Activated CD4-positive, alpha-beta T cell treated with anti-CD3 and anti-CD28 coated beads for 36 hours (primary cell): ENCODE results near the gene CDH4. TPM values are rescaled to one million over a fixed set of nuclear protein-coding genes. Genes with fewer than 3 reads are reported as not detected.

Experiments used
- ATAC-seq: fragments of 200-7000 bp; cut with Tn5 transposase; one replicate; pipeline ENCODE4 v1.10.0; 2021; ENCODE audit warnings: mild to moderate bottlenecking, moderate library complexity
- CTCF ChIA-PET: fragments of 350-600 bp; sonication (Branson Sonifier 250); formaldehyde crosslinking; loops from one replicate; lab custom pipeline; 2021; ENCODE audit warnings: antibody characterized with exemption; lab: Charles Lee
- POLR2A ChIA-PET: fragments of 350-600 bp; sonication (Branson Sonifier 250); formaldehyde crosslinking; loops from one replicate; lab custom pipeline; 2021; ENCODE audit warnings: antibody characterized with exemption, inconsistent platforms; lab: Charles Lee
- DNase-seq: peaks from one replicate; pipeline ENCODE4 v3.0.0-alpha.2; 2020
- H3K27ac Mint-ChIP-seq: one replicate; pipeline ENCODE4 v1.8.0; 2021; ENCODE audit warnings: mixed read lengths
- H3K27me3 Mint-ChIP-seq: one replicate; pipeline ENCODE4 v1.8.0; 2021; ENCODE audit warnings: mixed read lengths
- H3K36me3 Mint-ChIP-seq: one replicate; pipeline ENCODE4 v1.8.0; 2021; ENCODE audit warnings: low read depth, mixed read lengths
- H3K4me1 Mint-ChIP-seq: one replicate; pipeline ENCODE4 v1.8.0; 2021; ENCODE audit warnings: mixed read lengths
- H3K4me3 Mint-ChIP-seq: one replicate; pipeline ENCODE4 v1.8.0; 2021; ENCODE audit warnings: mild to moderate bottlenecking, moderate library complexity, mixed read lengths
- H3K9me3 Mint-ChIP-seq: one replicate; pipeline ENCODE4 v1.8.0; 2021; ENCODE audit warnings: low read depth, mixed read lengths
- intact Hi-C, 2 experiments: fragments of 100-400 bp; cut with DNase I in 1 of 2; cut with micrococcal nuclease in 1 of 2; formaldehyde crosslinking; loops; one replicate each; pipeline versions ENCODE4 v1.14.2 to v1.15.1; 2022 to 2024; cut with DNase I, micrococcal nuclease
- total RNA-seq, 2 experiments: library from RNA; stranded (reverse); gene quantifications; one replicate each; pipeline ENCODE4 v1.2.3, GENCODE V29; 2021

CDH4 gene
- total RNA-seq, 2 experiments from 2014 or later = not detected

GRCh38 chr20:61295682-61296628 lies 43.9 kb downstream of the CDH4 start:
- Mint-ChIP-seq H3K4me3 (no peak overlapping the region), H3K36me3 (no peaks in the 10 kb centered on the region), H3K4me1 (no peaks in the 10 kb centered on the region), H3K9me3 (peaks cover 1% of the 10 kb centered on the region), H3K27me3 (no peaks in the 10 kb centered on the region), H3K27ac (no peak overlapping the region)
- POLR2A ChIA-PET = no interaction called here
- intact Hi-C loops = no loop called here
- ATAC-seq (no peak), DNase-seq (no peak)
- CTCF ChIA-PET = no interaction called here

DNA sequence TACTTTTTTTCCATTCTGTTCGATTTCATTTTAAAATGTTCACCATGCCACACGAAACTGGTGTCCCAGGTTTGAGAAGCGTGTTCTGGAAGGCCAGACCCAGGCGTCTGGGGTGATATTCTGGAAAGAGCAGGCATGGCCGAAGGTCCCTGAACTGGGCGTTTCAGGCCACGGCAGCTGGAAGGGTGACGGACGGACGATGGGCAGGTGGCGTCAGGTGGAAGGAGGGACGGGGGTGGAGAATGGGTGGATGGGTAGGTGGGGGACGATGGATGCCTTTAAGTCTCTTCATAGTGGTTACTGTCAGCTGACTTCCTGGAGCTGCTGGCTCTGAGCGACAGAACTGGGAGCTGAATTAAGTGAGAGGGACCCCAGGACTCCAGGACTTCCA lies 44.6 kb downstream of the CDH4 start:
- Mint-ChIP-seq H3K4me1 (no peaks in the 10 kb centered on the region), H3K9me3 (peaks cover 1% of the 10 kb centered on the region), H3K36me3 (no peaks in the 10 kb centered on the region), H3K27me3 (no peaks in the 10 kb centered on the region), H3K27ac (no peak overlapping the region), H3K4me3 (no peak overlapping the region)
- ChIA-PET CTCF (no interaction called here), POLR2A (no interaction called here)
- DNase-seq = no peak
- no peak for ATAC-seq
- intact Hi-C loops = no loop called here

- peaks cover 1% of the 10 kb centered on the region for H3K9me3 Mint-ChIP-seq
- H3K4me3 Mint-ChIP-seq = no peak overlapping the region
- intact Hi-C loops = no loop called here
- CTCF ChIA-PET = no interaction called here
- no peak overlapping the region for H3K27ac Mint-ChIP-seq
- no peaks in the 10 kb centered on the region for H3K27me3 Mint-ChIP-seq
- H3K36me3 Mint-ChIP-seq = no peaks in the 10 kb centered on the region
- no peaks in the 10 kb centered on the region for H3K4me1 Mint-ChIP-seq
- ATAC-seq (no peak), DNase-seq (no peak)
- POLR2A ChIA-PET = no interaction called here
Measured at GRCh38 chr20:61297491-61297890, 45.4 kb downstream of the CDH4 start.

GRCh38 chr20:61297986-61298385 lies 45.9 kb downstream of the CDH4 start:
- peaks cover 1% of the 10 kb centered on the region for H3K9me3 Mint-ChIP-seq
- intact Hi-C loops = no loop called here
- no peak overlapping the region for H3K4me3 Mint-ChIP-seq
- no peak for ATAC-seq
- no peak overlapping the region for H3K27ac Mint-ChIP-seq
- POLR2A ChIA-PET = no interaction called here
- no peaks in the 10 kb centered on the region for H3K27me3 Mint-ChIP-seq
- no peaks in the 10 kb centered on the region for H3K4me1 Mint-ChIP-seq
- no peak for DNase-seq
- CTCF ChIA-PET = no interaction called here
- no peaks in the 10 kb centered on the region for H3K36me3 Mint-ChIP-seq

- no peak overlapping the region for H3K27ac Mint-ChIP-seq
- DNase-seq (no peak), ATAC-seq (no peak)
- ChIA-PET POLR2A (no interaction called here), CTCF (no interaction called here)
- no peak overlapping the region for H3K4me3 Mint-ChIP-seq
- no peaks in the 10 kb centered on the region for H3K36me3 Mint-ChIP-seq
- no peaks in the 10 kb centered on the region for H3K27me3 Mint-ChIP-seq
- H3K4me1 Mint-ChIP-seq = no peaks in the 10 kb centered on the region
- H3K9me3 Mint-ChIP-seq = peaks cover 1% of the 10 kb centered on the region
- intact Hi-C loops = no loop called here
Measured at GRCh38 chr20:61298661-61299060, 46.6 kb downstream of the CDH4 start.

DNA sequence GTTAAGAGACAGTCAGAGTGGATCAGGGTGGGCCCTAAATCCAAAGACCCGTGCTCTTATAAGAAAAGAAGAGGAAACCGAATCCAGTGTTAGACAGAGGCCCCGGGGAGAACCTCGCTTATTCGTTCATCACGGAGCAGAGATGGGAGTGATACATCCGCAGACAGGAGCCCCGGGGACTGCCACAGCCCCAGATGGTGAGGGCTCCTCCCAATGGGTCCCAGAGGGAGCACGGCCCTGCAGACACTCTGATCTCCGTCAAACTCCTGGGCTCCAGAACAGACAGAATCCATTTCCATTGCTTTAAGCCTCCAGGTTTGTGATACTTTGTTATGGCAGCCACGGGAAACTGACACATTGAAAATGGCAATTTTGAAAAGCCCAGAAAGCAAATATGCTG lies 47.0 kb downstream of the CDH4 start:
- ATAC-seq (no peak), DNase-seq (no peak)
- no peaks in the 10 kb centered on the region for H3K4me1 Mint-ChIP-seq
- intact Hi-C loops = no loop called here
- no peak overlapping the region for H3K27ac Mint-ChIP-seq
- H3K27me3 Mint-ChIP-seq = no peaks in the 10 kb centered on the region
- no peaks in the 10 kb centered on the region for H3K36me3 Mint-ChIP-seq
- H3K4me3 Mint-ChIP-seq = no peak overlapping the region
- POLR2A ChIA-PET = no interaction called here
- H3K9me3 Mint-ChIP-seq = peaks cover 1% of the 10 kb centered on the region
- CTCF ChIA-PET = no interaction called here

- no peak for DNase-seq
- Mint-ChIP-seq H3K27ac (no peak overlapping the region), H3K27me3 (no peaks in the 10 kb centered on the region), H3K4me1 (no peaks in the 10 kb centered on the region), H3K4me3 (no peak overlapping the region), H3K36me3 (no peaks in the 10 kb centered on the region), H3K9me3 (peaks cover 1% of the 10 kb centered on the region)
- ChIA-PET CTCF (no interaction called here), POLR2A (no interaction called here)
- ATAC-seq = no peak
- intact Hi-C loops = no loop called here
Measured at GRCh38 chr20:61299618-61300017, 47.6 kb downstream of the CDH4 start.

GRCh38 chr20:61300293-61300692 lies 48.2 kb downstream of the CDH4 start:
- CTCF ChIA-PET = no interaction called here
- H3K27me3 Mint-ChIP-seq = no peaks in the 10 kb centered on the region
- ATAC-seq = no peak
- POLR2A ChIA-PET = no interaction called here
- H3K27ac Mint-ChIP-seq = no peak overlapping the region
- no peak for DNase-seq
- intact Hi-C loops = no loop called here
- H3K36me3 Mint-ChIP-seq = no peaks in the 10 kb centered on the region
- H3K4me3 Mint-ChIP-seq = no peak overlapping the region
- no peaks in the 10 kb centered on the region for H3K4me1 Mint-ChIP-seq
- H3K9me3 Mint-ChIP-seq = no peaks in the 10 kb centered on the region

GRCh38 chr20:61300709-61301108 lies 48.6 kb downstream of the CDH4 start:
- Mint-ChIP-seq H3K4me1 (no peaks in the 10 kb centered on the region), H3K9me3 (no peaks in the 10 kb centered on the region), H3K27ac (no peak overlapping the region), H3K36me3 (no peaks in the 10 kb centered on the region), H3K4me3 (no peak overlapping the region), H3K27me3 (no peaks in the 10 kb centered on the region)
- ChIA-PET POLR2A (no interaction called here), CTCF (no interaction called here)
- intact Hi-C loops = no loop called here
- ATAC-seq = no peak
- DNase-seq = no peak

DNA sequence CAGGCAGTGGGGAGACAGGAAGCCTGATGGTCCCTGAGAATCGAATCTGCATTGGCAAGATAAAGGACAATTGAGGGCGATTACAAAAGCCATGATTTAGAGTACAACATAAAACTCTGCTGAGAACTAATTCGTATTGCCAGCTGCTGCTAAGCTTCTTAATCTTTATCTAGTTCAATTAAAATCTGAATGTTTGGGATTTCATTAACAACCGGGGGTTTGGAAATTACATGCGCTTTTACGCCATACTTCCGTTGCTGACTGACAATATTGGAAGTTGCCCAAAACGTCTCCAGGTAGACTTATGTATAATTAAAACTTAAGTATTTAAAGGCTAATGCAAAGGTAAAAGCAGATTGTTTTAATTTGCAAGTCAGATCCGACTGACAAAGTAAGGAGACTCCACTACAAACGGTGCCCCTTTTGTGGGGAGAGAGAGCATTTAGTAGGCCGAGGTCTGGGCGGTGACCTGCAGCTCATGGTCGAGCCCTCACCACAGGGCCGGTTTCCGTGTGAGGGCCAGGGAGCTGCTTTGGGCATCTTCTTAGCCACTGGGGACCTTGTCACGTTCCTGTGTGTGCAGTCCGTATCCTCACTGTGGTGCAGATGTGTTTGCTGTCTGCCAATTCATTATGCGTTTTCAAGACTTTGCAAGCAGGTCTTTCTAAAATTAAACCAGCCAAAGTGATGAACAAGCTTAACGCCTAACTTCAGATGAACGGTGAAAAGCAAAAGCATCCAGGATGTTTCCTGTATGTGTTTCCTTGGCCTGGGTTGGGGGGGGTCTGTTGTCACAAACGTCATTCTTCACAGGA lies 49.9 kb downstream of the CDH4 start:
- no peaks in the 10 kb centered on the region for H3K36me3 Mint-ChIP-seq
- H3K4me3 Mint-ChIP-seq = no peak overlapping the region
- no peaks in the 10 kb centered on the region for H3K9me3 Mint-ChIP-seq
- no peak overlapping the region for H3K27ac Mint-ChIP-seq
- ATAC-seq (no peak), DNase-seq (no peak)
- POLR2A ChIA-PET = no interaction called here
- intact Hi-C loops = no loop called here
- CTCF ChIA-PET = interaction anchor here (0.6 kb wide), 1 partner anchor 44 kb away, joined by 3 read pairs; no protein-coding TSS in a partner anchor
- H3K27me3 Mint-ChIP-seq = no peaks in the 10 kb centered on the region
- no peaks in the 10 kb centered on the region for H3K4me1 Mint-ChIP-seq

GRCh38 chr20:61303217-61303616 lies 51.2 kb downstream of the CDH4 start:
- no peak overlapping the region for H3K4me3 Mint-ChIP-seq
- intact Hi-C loops = no loop called here
- H3K27me3 Mint-ChIP-seq = no peaks in the 10 kb centered on the region
- no peaks in the 10 kb centered on the region for H3K36me3 Mint-ChIP-seq
- CTCF ChIA-PET = no interaction called here
- H3K9me3 Mint-ChIP-seq = no peaks in the 10 kb centered on the region
- no peak for ATAC-seq
- no peak overlapping the region for H3K27ac Mint-ChIP-seq
- DNase-seq = no peak
- H3K4me1 Mint-ChIP-seq = no peaks in the 10 kb centered on the region
- POLR2A ChIA-PET = no interaction called here

DNA sequence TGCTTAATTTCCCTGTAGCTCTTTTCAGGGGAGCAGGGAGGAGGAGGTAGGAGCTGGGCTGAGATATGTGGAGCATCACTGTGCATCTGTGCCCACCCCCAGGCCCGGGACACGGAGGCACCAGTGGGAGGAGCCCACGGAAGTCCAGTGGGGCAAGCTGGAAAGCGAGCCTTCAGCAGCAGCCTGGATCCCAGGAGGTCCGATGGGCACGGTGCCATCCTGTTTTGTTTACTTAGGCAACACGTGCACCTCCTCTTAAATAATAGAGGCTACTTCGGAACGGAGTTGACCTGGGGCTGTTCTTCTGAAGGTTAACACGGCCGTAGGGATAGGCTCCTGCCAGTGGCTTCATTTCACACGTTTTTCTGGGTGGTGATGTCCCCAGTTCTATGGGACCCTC lies 51.6 kb downstream of the CDH4 start:
- intact Hi-C loops = no loop called here
- DNase-seq = no peak
- ATAC-seq = no peak
- no peaks in the 10 kb centered on the region for H3K9me3 Mint-ChIP-seq
- H3K27ac Mint-ChIP-seq = no peak overlapping the region
- H3K4me1 Mint-ChIP-seq = no peaks in the 10 kb centered on the region
- ChIA-PET CTCF (no interaction called here), POLR2A (no interaction called here)
- no peaks in the 10 kb centered on the region for H3K36me3 Mint-ChIP-seq
- H3K4me3 Mint-ChIP-seq = no peak overlapping the region
- H3K27me3 Mint-ChIP-seq = no peaks in the 10 kb centered on the region
